Activated CD4-positive, alpha-beta memory T cell treated with anti-CD3 and anti-CD28 coated beads for 36 hours (primary cell): ENCODE measurements around the gene WDFY4. TPM values are rescaled to one million over a fixed set of nuclear protein-coding genes. Genes with fewer than 3 reads are reported as not detected.

Experiments used
- CTCF ChIA-PET: fragments of 350-600 bp; sonication (Branson Sonifier 250); formaldehyde crosslinking; loops from one replicate; lab custom pipeline; 2021; ENCODE audit warnings: antibody characterized with exemption, inconsistent platforms; lab: Charles Lee
- POLR2A ChIA-PET: fragments of 350-600 bp; sonication (Branson Sonifier 250); formaldehyde crosslinking; loops from one replicate; lab custom pipeline; 2021; ENCODE audit warnings: antibody characterized with exemption; lab: Charles Lee
- DNase-seq: peaks from one replicate; pipeline ENCODE4 v3.0.0-alpha.2; 2020
- H3K27ac Mint-ChIP-seq: one replicate; pipeline ENCODE4 v1.8.0; 2021; ENCODE audit warnings: mixed read lengths
- H3K27me3 Mint-ChIP-seq: one replicate; pipeline ENCODE4 v1.8.0; 2021; ENCODE audit warnings: mixed read lengths
- H3K36me3 Mint-ChIP-seq: one replicate; pipeline ENCODE4 v1.8.0; 2021; ENCODE audit warnings: mixed read lengths
- H3K4me1 Mint-ChIP-seq: one replicate; pipeline ENCODE4 v1.8.0; 2021; ENCODE audit warnings: low read depth, mixed read lengths
- H3K4me3 Mint-ChIP-seq: one replicate; pipeline ENCODE4 v1.8.0; 2021; ENCODE audit warnings: mild to moderate bottlenecking, mixed read lengths
- H3K9me3 Mint-ChIP-seq: one replicate; pipeline ENCODE4 v1.8.0; 2021; ENCODE audit warnings: mixed read lengths
- intact Hi-C: fragments of 100-400 bp; cut with micrococcal nuclease; formaldehyde crosslinking; loops from one replicate; pipeline ENCODE4 v1.15.1; 2023
- total RNA-seq, 2 experiments: library from RNA; stranded (reverse); gene quantifications; one replicate each; pipeline ENCODE4 v1.2.3, GENCODE V29; 2021

Gene WDFY4
- total RNA-seq, 2 experiments from 2014 or later: not detected

DNA sequence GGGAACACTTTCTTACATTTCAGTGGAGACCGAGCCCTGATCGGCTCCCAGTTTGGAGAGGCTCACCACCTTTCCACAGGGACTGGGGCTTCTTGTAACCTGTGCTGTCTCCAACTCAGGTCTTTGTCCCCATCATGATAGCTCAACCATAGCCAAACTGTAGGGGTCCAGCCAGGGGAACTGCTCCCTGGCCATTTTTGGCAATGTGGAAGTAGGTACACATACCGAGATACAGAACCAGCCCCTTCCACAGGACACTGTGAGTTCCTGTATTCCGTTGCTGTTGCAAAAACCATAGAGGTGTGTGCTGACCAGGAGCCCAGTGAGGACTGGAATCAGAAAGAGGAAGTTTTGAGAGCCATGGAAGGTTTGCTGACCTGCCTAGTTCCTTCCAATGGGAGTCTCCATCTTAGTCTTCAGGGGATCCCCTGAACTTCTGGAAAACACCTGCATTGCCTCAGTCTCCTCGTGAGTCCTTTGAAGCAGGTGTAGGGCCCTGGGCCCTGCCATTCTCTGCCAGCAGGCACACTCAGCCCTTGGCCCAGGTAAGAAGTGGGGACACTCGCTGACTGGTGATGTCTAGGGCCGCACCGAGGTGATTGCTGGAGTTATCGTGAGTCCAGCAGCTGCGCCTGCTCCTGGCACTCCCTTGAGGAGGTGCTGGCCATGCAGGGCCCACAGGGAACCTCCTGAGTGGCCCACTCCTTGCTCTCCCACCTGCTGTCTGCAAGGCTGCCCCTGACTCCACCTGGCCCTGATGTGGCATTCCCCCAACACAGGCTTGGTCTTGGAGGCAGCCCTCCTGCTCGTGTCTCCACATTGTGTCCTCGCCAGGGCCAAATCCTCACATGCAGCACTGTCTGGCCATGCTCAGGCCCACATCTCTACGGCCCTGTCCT, 11.2 kb downstream of the WDFY4 start:
- no peaks in the 10 kb centered on the region for H3K9me3 Mint-ChIP-seq
- CTCF ChIA-PET: no interaction called here
- no peak overlapping the region for H3K4me3 Mint-ChIP-seq
- H3K4me1 Mint-ChIP-seq: no peaks in the 10 kb centered on the region
- DNase-seq: no peak
- H3K27me3 Mint-ChIP-seq: no peaks in the 10 kb centered on the region
- POLR2A ChIA-PET: no interaction called here
- no peak overlapping the region for H3K27ac Mint-ChIP-seq
- intact Hi-C loops: no loop called here
- H3K36me3 Mint-ChIP-seq: no peaks in the 10 kb centered on the region

DNA sequence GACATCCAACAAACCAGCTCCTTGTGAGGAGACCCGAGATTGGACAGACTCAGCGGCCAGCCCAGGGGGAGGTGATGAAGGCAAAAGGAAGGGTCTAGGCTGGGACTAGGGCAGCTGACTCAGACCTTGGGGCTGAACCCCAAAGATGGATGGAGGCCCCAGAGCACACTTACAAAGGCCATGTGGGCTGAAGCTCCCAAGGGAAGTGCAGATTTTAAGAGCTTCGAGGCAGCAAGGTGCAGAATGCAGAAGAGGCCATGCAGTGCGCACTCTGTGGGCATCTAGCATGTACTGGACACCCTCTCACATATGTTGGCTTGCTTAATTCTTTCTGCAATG, 11.8 kb downstream of the WDFY4 start:
- Mint-ChIP-seq H3K27ac (no peak overlapping the region), H3K9me3 (no peaks in the 10 kb centered on the region), H3K36me3 (no peaks in the 10 kb centered on the region), H3K4me3 (no peak overlapping the region), H3K27me3 (no peaks in the 10 kb centered on the region), H3K4me1 (no peaks in the 10 kb centered on the region)
- ChIA-PET CTCF (no interaction called here), POLR2A (no interaction called here)
- intact Hi-C loops: no loop called here
- no peak for DNase-seq

- Mint-ChIP-seq H3K9me3 (no peaks in the 10 kb centered on the region), H3K36me3 (no peaks in the 10 kb centered on the region), H3K27ac (no peak overlapping the region), H3K4me1 (no peaks in the 10 kb centered on the region), H3K4me3 (no peak overlapping the region), H3K27me3 (no peaks in the 10 kb centered on the region)
- POLR2A ChIA-PET: no interaction called here
- no peak for DNase-seq
- CTCF ChIA-PET: no interaction called here
- intact Hi-C loops: no loop called here
Observed at GRCh38 chr10:48697091-48697490, 12.4 kb downstream of the WDFY4 start.

GRCh38 chr10:48697821-48698764, 13.4 kb downstream of the WDFY4 start:
- intact Hi-C loops: no loop called here
- no peaks in the 10 kb centered on the region for H3K4me1 Mint-ChIP-seq
- H3K36me3 Mint-ChIP-seq: no peaks in the 10 kb centered on the region
- H3K27me3 Mint-ChIP-seq: no peaks in the 10 kb centered on the region
- POLR2A ChIA-PET: no interaction called here
- no peak overlapping the region for H3K4me3 Mint-ChIP-seq
- no peaks in the 10 kb centered on the region for H3K9me3 Mint-ChIP-seq
- DNase-seq: no peak
- CTCF ChIA-PET: no interaction called here
- H3K27ac Mint-ChIP-seq: no peak overlapping the region

- intact Hi-C loops: no loop called here
- H3K27ac Mint-ChIP-seq: no peak overlapping the region
- no peak overlapping the region for H3K4me3 Mint-ChIP-seq
- no peaks in the 10 kb centered on the region for H3K4me1 Mint-ChIP-seq
- H3K9me3 Mint-ChIP-seq: no peaks in the 10 kb centered on the region
- ChIA-PET POLR2A (no interaction called here), CTCF (no interaction called here)
- H3K36me3 Mint-ChIP-seq: no peaks in the 10 kb centered on the region
- DNase-seq: no peak
- H3K27me3 Mint-ChIP-seq: no peaks in the 10 kb centered on the region
Observed at GRCh38 chr10:48699011-48699627, 14.4 kb downstream of the WDFY4 start.

DNA sequence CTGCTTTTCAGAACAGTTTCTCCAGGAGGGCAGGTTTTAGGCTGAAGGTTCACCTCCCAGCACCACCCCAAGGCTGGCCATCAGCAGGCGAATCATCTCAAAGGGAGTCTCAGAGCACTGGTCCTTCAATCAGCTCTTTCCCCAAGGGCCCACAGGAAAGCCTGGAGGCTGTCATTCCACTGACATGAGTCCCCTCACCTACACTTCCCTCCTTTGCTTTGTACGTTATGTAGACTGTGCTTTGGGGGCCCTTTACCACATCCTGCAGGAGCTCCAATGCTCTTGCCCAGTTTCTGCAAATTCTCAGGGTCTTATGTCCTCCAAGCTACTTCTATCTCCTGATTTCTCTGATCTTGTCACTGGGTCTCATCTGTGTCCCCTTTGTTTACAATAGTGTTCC, 15.4 kb downstream of the WDFY4 start:
- Mint-ChIP-seq H3K4me3 (no peak overlapping the region), H3K27ac (no peak overlapping the region), H3K4me1 (no peaks in the 10 kb centered on the region), H3K9me3 (no peaks in the 10 kb centered on the region), H3K36me3 (no peaks in the 10 kb centered on the region), H3K27me3 (peaks cover 2% of the 10 kb centered on the region)
- intact Hi-C loops: no loop called here
- CTCF ChIA-PET: no interaction called here
- POLR2A ChIA-PET: no interaction called here
- no peak for DNase-seq

DNA sequence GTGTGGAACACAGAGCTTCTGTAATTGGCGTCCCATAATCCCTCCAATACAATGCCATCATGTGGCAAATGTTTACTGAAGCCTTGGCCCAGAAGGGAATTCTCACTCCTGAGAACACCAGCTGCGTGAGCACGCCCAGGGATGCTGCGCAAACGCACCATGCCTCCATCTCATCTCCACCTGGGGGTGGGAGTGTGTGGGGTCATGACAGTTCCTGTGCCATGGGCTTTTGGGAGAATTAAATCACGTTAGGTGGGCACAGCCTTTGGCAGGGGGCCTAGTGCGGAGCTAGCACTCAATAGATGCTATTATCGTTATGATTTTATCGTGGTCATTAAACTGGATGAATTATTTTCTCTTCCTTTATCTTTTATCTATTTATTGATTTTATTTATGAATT, 15.8 kb downstream of the WDFY4 start:
- no peak for DNase-seq
- CTCF ChIA-PET: interaction anchor here (1.7 kb wide), 1 partner anchor 44 kb away, joined by 6 read pairs; no protein-coding TSS in a partner anchor
- H3K4me1 Mint-ChIP-seq: no peaks in the 10 kb centered on the region
- peaks cover 2% of the 10 kb centered on the region for H3K27me3 Mint-ChIP-seq
- intact Hi-C loops: no loop called here
- POLR2A ChIA-PET: no interaction called here
- no peaks in the 10 kb centered on the region for H3K36me3 Mint-ChIP-seq
- no peak overlapping the region for H3K27ac Mint-ChIP-seq
- no peaks in the 10 kb centered on the region for H3K9me3 Mint-ChIP-seq
- no peak overlapping the region for H3K4me3 Mint-ChIP-seq

DNA sequence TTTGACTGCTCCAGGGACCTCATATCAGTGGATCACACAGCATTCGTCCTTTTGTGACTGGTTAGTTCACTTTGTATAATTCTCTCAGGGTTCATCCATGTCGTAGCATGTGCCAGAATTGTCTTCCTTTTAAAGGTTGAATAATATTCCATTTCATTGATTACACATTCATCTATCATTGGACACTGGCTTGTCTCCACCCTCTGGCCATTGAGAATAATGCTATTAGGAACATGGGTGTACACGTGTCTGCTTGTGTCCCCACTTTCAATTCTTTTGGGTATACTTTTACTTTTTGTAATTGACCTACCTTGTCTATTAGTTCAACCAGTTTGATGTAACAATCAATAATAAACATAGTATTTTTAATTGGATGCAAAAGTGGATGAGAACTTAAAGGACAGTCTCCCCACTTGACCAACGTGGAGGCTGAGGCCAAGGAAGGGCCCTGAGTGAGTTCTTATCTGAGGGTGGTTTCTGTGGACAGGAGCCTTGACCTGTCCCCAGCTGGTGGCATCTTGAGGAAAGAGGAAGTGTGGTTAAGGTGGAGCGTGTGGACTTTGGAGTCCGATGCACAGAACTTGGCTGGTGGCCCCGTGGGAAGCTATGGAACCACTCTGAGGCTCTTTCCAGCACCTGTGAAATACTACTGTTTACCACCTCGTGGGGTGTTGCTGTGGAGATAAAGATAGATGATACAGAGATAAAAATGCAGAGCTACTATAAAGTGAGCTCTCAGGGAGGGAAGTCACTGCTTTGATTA, 16.6 kb downstream of the WDFY4 start:
- Mint-ChIP-seq H3K36me3 (no peaks in the 10 kb centered on the region), H3K9me3 (no peaks in the 10 kb centered on the region), H3K4me3 (no peak overlapping the region), H3K4me1 (no peaks in the 10 kb centered on the region), H3K27ac (no peak overlapping the region), H3K27me3 (peaks cover 2% of the 10 kb centered on the region)
- intact Hi-C loops: no loop called here
- ChIA-PET POLR2A (no interaction called here), CTCF (interaction anchor here (1.7 kb wide), 1 partner anchor 45 kb away, joined by 6 read pairs; no protein-coding TSS in a partner anchor)
- no peak for DNase-seq

DNA sequence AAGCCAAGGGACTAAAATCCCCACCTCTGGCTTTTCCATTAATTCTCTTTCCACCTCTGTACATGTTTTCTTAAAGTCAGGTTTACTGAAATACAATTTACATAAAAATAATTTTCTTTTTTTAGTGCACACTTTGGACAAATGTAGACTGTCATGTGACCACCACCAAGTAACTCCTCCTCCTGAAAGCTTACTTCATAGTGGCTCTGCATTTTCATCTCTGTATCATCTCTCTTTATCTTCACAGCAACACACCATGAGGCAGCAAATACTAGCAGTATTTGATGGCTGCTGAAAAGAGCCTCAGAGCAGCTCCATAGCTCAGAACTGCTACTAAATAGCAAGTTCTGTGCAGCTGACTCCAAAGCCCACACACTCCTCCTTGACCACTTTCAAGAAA, 17.3 kb downstream of the WDFY4 start:
- no peak overlapping the region for H3K27ac Mint-ChIP-seq
- POLR2A ChIA-PET: no interaction called here
- DNase-seq: no peak
- intact Hi-C loops: no loop called here
- peaks cover 2% of the 10 kb centered on the region for H3K27me3 Mint-ChIP-seq
- H3K9me3 Mint-ChIP-seq: no peaks in the 10 kb centered on the region
- H3K4me1 Mint-ChIP-seq: no peaks in the 10 kb centered on the region
- no peaks in the 10 kb centered on the region for H3K36me3 Mint-ChIP-seq
- CTCF ChIA-PET: interaction anchor here (1.7 kb wide), 1 partner anchor 46 kb away, joined by 6 read pairs; no protein-coding TSS in a partner anchor
- H3K4me3 Mint-ChIP-seq: no peak overlapping the region

GRCh38 chr10:48703531-48704122, 19.0 kb downstream of the WDFY4 start:
- ChIA-PET POLR2A (no interaction called here), CTCF (no interaction called here)
- Mint-ChIP-seq H3K27me3 (peaks cover 2% of the 10 kb centered on the region), H3K4me1 (no peaks in the 10 kb centered on the region), H3K9me3 (no peaks in the 10 kb centered on the region), H3K36me3 (no peaks in the 10 kb centered on the region), H3K27ac (no peak overlapping the region), H3K4me3 (no peak overlapping the region)
- intact Hi-C loops: no loop called here
- no peak for DNase-seq

- CTCF ChIA-PET: no interaction called here
- H3K36me3 Mint-ChIP-seq: no peaks in the 10 kb centered on the region
- H3K4me3 Mint-ChIP-seq: no peak overlapping the region
- H3K27ac Mint-ChIP-seq: no peak overlapping the region
- intact Hi-C loops: no loop called here
- no peaks in the 10 kb centered on the region for H3K9me3 Mint-ChIP-seq
- H3K4me1 Mint-ChIP-seq: no peaks in the 10 kb centered on the region
- H3K27me3 Mint-ChIP-seq: peaks cover 2% of the 10 kb centered on the region
- DNase-seq: no peak
- POLR2A ChIA-PET: no interaction called here
Observed at GRCh38 chr10:48704156-48704555, 19.5 kb downstream of the WDFY4 start.
